T-helper 2 cell treated with Interferon-gamma antibody and Interleukin-4, amounts not matched to agents 5 μg/mL and 100 μg/mL, for 36 hours (primary cell): ENCODE measurements around the gene STMN3.
"Not testable (repeated sequence)": the region's sequence is repeated elsewhere in the genome, so short reads cannot be mapped to it uniquely, and the experiment has no call there.

Source experiments
- DNase-seq: peaks from one replicate; pipeline ENCODE4 v3.0.0; 2021; ENCODE audit warnings: low spot score
- H3K27ac Mint-ChIP-seq: one replicate; pipeline ENCODE4 v1.8.0; 2021; ENCODE audit warnings: mild to moderate bottlenecking, mixed read lengths
- H3K27me3 Mint-ChIP-seq: one replicate; pipeline ENCODE4 v1.8.0; 2021; ENCODE audit warnings: low read depth, mixed read lengths
- H3K36me3 Mint-ChIP-seq: one replicate; pipeline ENCODE4 v1.8.0; 2021; ENCODE audit warnings: low read depth, mixed read lengths
- H3K4me1 Mint-ChIP-seq: one replicate; pipeline ENCODE4 v1.8.0; 2021; ENCODE audit warnings: low read depth, mixed read lengths
- H3K4me3 Mint-ChIP-seq: one replicate; pipeline ENCODE4 v1.8.0; 2022; ENCODE audit warnings: mild to moderate bottlenecking, moderate library complexity, mixed read lengths
- H3K9me3 Mint-ChIP-seq: one replicate; pipeline ENCODE4 v1.8.0; 2021; ENCODE audit warnings: mixed read lengths

Gene STMN3

GRCh38 chr20:63618291-63618980, 34.8 kb downstream of the STMN3 start:
- DNase-seq: no peak
- Mint-ChIP-seq H3K27ac (no peak overlapping the region), H3K27me3 (no peaks in the 10 kb centered on the region), H3K36me3 (peaks cover 36% of the 10 kb centered on the region), H3K4me1 (peaks cover 3% of the 10 kb centered on the region), H3K9me3 (no peaks in the 10 kb centered on the region), H3K4me3 (no peak overlapping the region)

- Mint-ChIP-seq H3K4me1 (peaks cover 3% of the 10 kb centered on the region), H3K27me3 (no peaks in the 10 kb centered on the region), H3K4me3 (no peak overlapping the region), H3K27ac (no peak overlapping the region), H3K9me3 (no peaks in the 10 kb centered on the region), H3K36me3 (peaks cover 39% of the 10 kb centered on the region)
- DNase-seq: no peak
Observed at GRCh38 chr20:63617876-63618265, 35.4 kb downstream of the STMN3 start.

DNA sequence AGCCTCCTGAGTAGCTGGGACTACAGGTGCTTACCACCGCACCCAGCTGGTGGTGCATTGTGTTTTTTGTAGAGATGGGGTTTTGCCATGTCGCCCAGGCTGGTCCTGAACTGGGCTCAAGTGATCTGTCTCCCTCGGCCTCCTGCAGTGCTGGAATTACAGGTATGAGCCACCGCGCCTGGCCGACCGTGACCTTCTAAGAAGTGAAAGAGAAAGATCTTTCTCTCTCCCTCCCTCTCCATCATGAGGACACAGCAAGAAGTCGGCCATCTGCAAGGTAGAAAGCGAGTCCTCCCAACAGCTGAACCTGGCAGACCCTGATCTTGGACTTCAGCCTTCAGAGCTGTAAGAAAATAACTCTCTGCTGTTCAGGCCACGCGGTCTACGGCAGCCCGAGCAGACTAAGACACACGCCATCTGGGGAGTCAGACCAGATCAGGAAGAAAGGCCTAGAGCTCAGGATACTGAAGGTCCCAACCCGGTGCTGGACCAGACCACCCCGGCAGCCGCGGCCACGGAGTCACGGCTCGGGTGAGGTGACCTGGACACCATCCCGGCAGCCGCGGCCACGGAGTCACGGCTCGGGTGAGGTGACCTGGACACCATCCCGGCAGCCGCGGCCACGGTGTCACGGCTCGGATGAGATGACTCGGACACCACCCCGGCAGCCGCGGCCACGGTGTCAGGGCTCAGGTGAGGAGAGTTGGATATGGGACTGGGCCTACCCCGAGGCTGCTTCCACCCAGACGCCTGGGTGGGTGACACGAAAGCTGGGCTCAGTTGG, 35.9 kb downstream of the STMN3 start:
- DNase-seq: no peak
- H3K4me3 Mint-ChIP-seq: no peak overlapping the region
- no peak overlapping the region for H3K27ac Mint-ChIP-seq
- peaks cover 38% of the 10 kb centered on the region for H3K36me3 Mint-ChIP-seq
- no peaks in the 10 kb centered on the region for H3K27me3 Mint-ChIP-seq
- H3K4me1 Mint-ChIP-seq: peaks cover 3% of the 10 kb centered on the region
- H3K9me3 Mint-ChIP-seq: no peaks in the 10 kb centered on the region

DNA sequence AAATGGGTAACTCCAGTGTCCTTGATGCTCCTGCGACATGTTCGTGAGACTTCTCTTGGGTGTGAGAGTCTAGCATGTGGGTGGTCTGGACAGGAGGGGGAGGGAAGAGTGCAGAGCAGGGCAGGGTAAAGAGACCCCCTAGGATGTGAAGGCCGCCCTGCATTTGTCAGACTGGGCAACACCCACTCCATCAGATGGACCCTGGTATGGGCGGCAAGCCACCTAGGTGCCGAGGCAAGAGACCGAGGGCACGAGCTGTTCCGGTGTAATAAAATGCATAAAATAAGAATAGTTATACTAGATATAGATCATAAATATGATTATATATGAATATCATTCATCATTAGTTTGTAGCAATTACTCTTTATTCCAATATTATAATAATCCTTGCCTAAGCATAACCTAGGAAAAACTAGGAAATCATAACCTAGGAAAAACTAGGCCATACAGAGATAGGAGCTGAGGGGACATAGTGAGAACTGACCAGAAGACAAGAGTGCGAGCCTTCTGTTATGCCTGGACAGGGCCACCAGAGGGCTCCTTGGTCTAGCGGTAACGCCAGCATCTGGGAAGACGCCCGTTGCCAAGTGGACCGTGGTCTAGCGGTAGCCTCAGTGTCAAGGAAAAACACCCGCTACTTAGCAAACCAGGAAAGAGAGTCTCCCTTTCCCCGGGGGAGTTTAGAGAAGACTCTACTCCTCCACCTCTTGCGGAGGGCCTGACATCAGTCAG, 39.2 kb downstream of the STMN3 start:
- not testable (repeated sequence) for H3K27ac Mint-ChIP-seq, H3K4me1 Mint-ChIP-seq, H3K4me3 Mint-ChIP-seq, H3K9me3 Mint-ChIP-seq, H3K27me3 Mint-ChIP-seq, DNase-seq
- peaks cover 39% of the 10 kb centered on the region for H3K36me3 Mint-ChIP-seq

DNA sequence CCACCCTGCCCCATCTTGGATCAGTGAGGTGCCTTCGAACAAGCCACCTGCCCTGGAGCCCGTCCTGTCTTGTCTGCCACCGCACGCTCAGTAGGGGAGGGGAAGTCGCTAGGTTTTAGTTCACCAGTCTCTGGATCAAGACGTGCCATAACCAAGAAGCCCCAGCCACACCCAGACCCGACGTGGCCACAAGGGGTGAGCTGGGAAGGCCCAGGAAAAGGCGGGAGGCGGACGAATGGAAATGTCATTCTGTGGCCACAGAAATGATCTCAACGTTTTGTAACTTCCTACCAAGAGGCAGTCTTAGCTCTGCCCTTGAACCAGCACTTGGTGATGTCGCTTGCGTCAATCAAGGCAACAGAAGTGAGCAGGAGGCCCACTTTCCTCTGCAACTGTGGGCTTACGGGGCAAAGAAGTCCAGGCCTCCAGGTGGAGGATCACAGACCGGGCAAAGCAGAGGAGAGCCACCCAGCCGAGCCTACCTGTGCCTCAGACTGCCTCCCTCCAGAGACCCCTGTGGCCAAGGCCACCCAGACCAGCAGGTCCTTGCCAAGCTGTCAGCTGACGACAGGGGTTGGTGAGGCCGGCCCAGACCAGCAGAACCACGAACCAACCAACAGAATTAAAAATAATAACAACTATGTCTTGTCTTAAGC, 40.8 kb downstream of the STMN3 start:
- no peak overlapping the region for H3K4me3 Mint-ChIP-seq
- no peaks in the 10 kb centered on the region for H3K9me3 Mint-ChIP-seq
- no peaks in the 10 kb centered on the region for H3K27me3 Mint-ChIP-seq
- H3K4me1 Mint-ChIP-seq: no peaks in the 10 kb centered on the region
- no peak overlapping the region for H3K27ac Mint-ChIP-seq
- DNase-seq: no peak
- H3K36me3 Mint-ChIP-seq: peaks cover 35% of the 10 kb centered on the region

DNA sequence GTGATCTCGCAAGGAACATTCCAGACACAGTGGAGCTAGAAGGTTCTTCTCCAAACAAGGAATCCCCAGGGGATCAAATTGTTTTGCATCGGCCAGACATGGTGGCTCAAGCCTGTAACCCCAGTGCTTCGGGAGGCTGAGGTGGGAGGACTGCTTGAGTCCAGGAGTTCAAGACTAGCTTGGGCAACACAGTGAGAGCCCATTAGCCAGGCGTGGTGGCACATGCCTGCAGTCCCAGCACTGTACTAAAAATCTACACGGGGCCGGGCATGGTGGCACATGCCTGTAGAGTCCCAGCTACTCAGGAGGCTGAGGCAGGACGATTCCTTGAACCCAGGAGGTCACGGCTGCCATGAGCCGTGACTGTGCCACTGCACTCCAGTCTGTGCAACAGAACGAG, 41.6 kb downstream of the STMN3 start:
- no peak for DNase-seq
- no peak overlapping the region for H3K4me3 Mint-ChIP-seq
- no peaks in the 10 kb centered on the region for H3K9me3 Mint-ChIP-seq
- peaks cover 35% of the 10 kb centered on the region for H3K36me3 Mint-ChIP-seq
- no peak overlapping the region for H3K27ac Mint-ChIP-seq
- no peaks in the 10 kb centered on the region for H3K27me3 Mint-ChIP-seq
- no peaks in the 10 kb centered on the region for H3K4me1 Mint-ChIP-seq

DNA sequence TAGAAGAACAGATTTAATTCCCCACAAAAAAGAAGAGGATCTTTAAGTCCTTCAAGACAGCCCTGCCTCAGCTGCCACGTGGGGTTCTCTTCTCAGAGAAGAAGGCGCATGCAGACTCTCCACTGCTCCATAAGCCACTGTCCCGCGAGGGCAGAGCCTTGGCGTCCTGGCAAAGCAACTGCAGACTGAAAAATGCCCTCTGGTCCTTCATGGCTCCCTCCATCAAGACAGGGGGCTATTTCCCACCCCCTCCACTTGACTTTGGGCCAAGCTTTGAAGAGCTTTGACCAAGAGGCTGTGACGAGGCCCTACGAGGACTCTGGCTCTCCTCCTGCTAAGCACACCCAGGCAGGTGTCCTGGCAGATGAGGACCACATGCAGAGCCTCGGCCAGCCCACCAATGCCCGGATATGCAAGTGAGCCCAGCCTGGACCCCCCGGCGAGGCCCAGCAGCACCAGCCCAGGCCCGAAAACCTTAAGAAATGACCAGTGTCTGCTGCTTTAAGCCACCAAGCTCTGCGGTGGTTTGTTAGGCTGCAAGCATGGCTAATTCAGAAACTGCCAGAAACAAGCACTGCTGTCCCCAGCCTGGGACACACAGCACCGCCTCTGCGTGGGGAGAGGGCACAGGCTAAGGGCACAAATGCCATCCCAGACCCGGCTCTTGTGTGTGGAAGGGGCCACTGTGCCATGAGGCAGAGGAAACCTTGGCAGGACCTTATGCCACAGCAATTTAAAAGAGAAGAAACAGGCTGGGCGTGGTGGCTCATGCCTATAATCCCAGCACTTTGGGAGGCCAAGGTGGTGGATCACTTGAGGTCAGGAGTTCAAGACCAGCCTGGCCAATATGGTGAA, 42.4 kb downstream of the STMN3 start:
- DNase-seq: no peak
- Mint-ChIP-seq H3K9me3 (no peaks in the 10 kb centered on the region), H3K36me3 (peaks cover 34% of the 10 kb centered on the region), H3K27ac (no peak overlapping the region), H3K27me3 (no peaks in the 10 kb centered on the region), H3K4me1 (no peaks in the 10 kb centered on the region), H3K4me3 (no peak overlapping the region)

DNA sequence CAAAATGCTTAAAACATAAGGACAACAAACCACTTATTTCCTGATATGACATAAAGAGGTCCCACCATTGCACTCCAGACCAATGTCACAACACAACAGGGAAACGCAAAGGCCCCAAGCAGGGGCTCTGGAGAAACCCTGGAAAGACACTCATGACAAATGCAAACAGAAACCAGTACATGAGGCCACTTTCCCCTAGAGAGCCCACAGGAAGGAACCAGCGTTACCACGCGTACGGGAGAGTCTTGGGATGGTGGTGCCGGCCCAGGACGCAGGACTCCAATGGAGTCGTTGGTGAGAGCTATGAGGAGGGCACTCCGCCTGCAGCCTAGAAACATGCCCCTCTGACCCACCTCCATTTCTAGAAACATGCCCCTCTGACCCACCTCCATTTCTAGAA, 46.5 kb downstream of the STMN3 start:
- no peak overlapping the region for H3K27ac Mint-ChIP-seq
- no peaks in the 10 kb centered on the region for H3K27me3 Mint-ChIP-seq
- no peak for DNase-seq
- peaks cover 24% of the 10 kb centered on the region for H3K36me3 Mint-ChIP-seq
- no peaks in the 10 kb centered on the region for H3K4me1 Mint-ChIP-seq
- no peak overlapping the region for H3K4me3 Mint-ChIP-seq
- peaks cover 4% of the 10 kb centered on the region for H3K9me3 Mint-ChIP-seq

DNA sequence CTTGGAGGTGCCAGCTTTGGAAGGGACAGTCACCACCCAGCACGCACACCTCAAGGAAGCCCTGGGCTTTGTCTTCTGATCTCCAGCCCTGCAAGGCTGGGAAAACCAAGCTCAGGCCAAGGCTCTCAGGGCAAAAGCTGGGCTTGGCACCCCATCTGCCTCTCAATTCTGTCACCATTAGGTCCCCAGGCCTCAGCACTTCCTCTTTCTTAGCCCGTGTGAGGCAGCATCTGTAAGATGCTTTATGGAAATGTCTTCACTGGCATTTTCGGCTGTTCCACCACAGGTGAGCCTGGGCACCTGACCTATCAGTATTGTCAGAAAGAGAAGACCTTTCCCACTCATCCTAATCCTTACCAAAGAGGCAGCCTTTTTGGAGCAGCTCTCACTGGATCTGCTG, 50.9 kb downstream of the STMN3 start:
- Mint-ChIP-seq H3K36me3 (peaks cover 45% of the 10 kb centered on the region), H3K9me3 (peaks cover 4% of the 10 kb centered on the region), H3K4me3 (no peak overlapping the region), H3K27ac (no peak overlapping the region), H3K27me3 (no peaks in the 10 kb centered on the region), H3K4me1 (no peaks in the 10 kb centered on the region)
- no peak for DNase-seq

GRCh38 chr20:63601679-63602078, 51.5 kb downstream of the STMN3 start:
- H3K27me3 Mint-ChIP-seq, DNase-seq, H3K4me3 Mint-ChIP-seq, H3K27ac Mint-ChIP-seq, H3K9me3 Mint-ChIP-seq, H3K4me1 Mint-ChIP-seq: not testable (repeated sequence)
- peaks cover 41% of the 10 kb centered on the region for H3K36me3 Mint-ChIP-seq

- H3K27me3 Mint-ChIP-seq: no peaks in the 10 kb centered on the region
- H3K4me3 Mint-ChIP-seq: no peak overlapping the region
- H3K36me3 Mint-ChIP-seq: peaks cover 47% of the 10 kb centered on the region
- peaks cover 4% of the 10 kb centered on the region for H3K9me3 Mint-ChIP-seq
- no peak overlapping the region for H3K27ac Mint-ChIP-seq
- H3K4me1 Mint-ChIP-seq: no peaks in the 10 kb centered on the region
- DNase-seq: no peak
Observed at GRCh38 chr20:63599396-63600050, 53.7 kb downstream of the STMN3 start.

- H3K4me3 Mint-ChIP-seq: no peak overlapping the region
- no peak for DNase-seq
- H3K36me3 Mint-ChIP-seq: peaks cover 44% of the 10 kb centered on the region
- H3K27me3 Mint-ChIP-seq: no peaks in the 10 kb centered on the region
- H3K27ac Mint-ChIP-seq: no peak overlapping the region
- H3K9me3 Mint-ChIP-seq: peaks cover 4% of the 10 kb centered on the region
- no peaks in the 10 kb centered on the region for H3K4me1 Mint-ChIP-seq
Observed at GRCh38 chr20:63598479-63599395, 54.5 kb downstream of the STMN3 start.
